Fibroblast of lung (primary cell): ENCODE results near the gene MPC1. TPM values are rescaled to one million over a fixed set of nuclear protein-coding genes. Genes with fewer than 3 reads are reported as not detected.

Experiments used
- DNase-seq, 2 donors: peaks; one replicate each; pipeline versions ENCODE4 v3.0.0 to v3.0.0-alpha.2; 2010; ENCODE audit warnings: low read depth in 2 of 2
- H2AFZ ChIP-seq: 2 replicates; pipeline ENCODE4 v1.5.1; 2012; ENCODE audit warnings: low read length, control low read depth, inconsistent platforms
- H3K27ac ChIP-seq: 2 replicates; pipeline ENCODE4 v1.5.1; 2011; ENCODE audit warnings: low read length, control low read depth; ENCODE audit not compliant: insufficient read depth
- H3K27me3 ChIP-seq: 2 replicates; pipeline ENCODE4 v1.5.1; 2011; ENCODE audit warnings: mild to moderate bottlenecking, low read length; ENCODE audit not compliant: control insufficient read depth, insufficient read depth
- H3K36me3 ChIP-seq: 2 replicates; pipeline ENCODE4 v1.5.1; 2011; ENCODE audit warnings: low read length; ENCODE audit not compliant: control insufficient read depth, insufficient read depth
- H3K4me1 ChIP-seq: 2 replicates; pipeline ENCODE4 v1.5.1; 2011; ENCODE audit warnings: low read length; ENCODE audit not compliant: control insufficient read depth, insufficient read depth; ENCODE audit errors: extremely low read depth
- H3K4me2 ChIP-seq: 2 replicates; pipeline ENCODE4 v1.5.1; 2011; ENCODE audit warnings: low read length, control low read depth; ENCODE audit not compliant: insufficient read depth; ENCODE audit errors: extremely low read depth
- H3K4me3 ChIP-seq, 4 experiments: fragments of 200-600 bp in 1 of 4; sonication (generic) in 1 of 4; replicated peaks in 1 of 4; 2 replicates each; pipeline ENCODE4 v1.5.1; 2011 to 2016; ENCODE audit warnings: low read length in 4 of 4, low read depth in 3 of 4, mild to moderate bottlenecking in 3 of 4, control low read depth in 2 of 4, inconsistent platforms in 1 of 4, mixed read lengths in 1 of 4; ENCODE audit not compliant: insufficient read depth in 1 of 4; ENCODE audit errors: control extremely low read depth in 1 of 4
- H3K79me2 ChIP-seq: 2 replicates; pipeline ENCODE4 v1.5.1; 2012; ENCODE audit warnings: mild to moderate bottlenecking, low read length, inconsistent platforms; ENCODE audit not compliant: control insufficient read depth, insufficient read depth
- H3K9ac ChIP-seq: 2 replicates; pipeline ENCODE4 v1.5.1; 2011; ENCODE audit warnings: mild to moderate bottlenecking, low read length, control low read depth; ENCODE audit not compliant: insufficient read depth
- H3K9me3 ChIP-seq: 2 replicates; pipeline ENCODE4 v1.5.1; 2012; ENCODE audit warnings: low read depth, low read length; ENCODE audit not compliant: control insufficient read depth, insufficient read depth
- H4K20me1 ChIP-seq: 2 replicates; pipeline ENCODE4 v1.5.1; 2011; ENCODE audit warnings: low read length; ENCODE audit not compliant: control insufficient read depth, insufficient read depth; ENCODE audit errors: extremely low read depth
- EZH2 ChIP-seq: IDR thresholded peaks from 2 replicates; pipeline ENCODE4 v1.5.1; 2012; ENCODE audit warnings: low read length, control low read depth, mild to moderate bottlenecking; ENCODE audit errors: missing control alignments
- polyA plus RNA-seq, 2 donors: library from polyadenylated mRNA; depleted of rRNA in 1 of 2; stranded (reverse) in 1 of 2; unstranded in 1 of 2; fragments of >200 nt; gene quantifications; 2 replicates each; pipeline ENCODE4 v1.2.1, GENCODE V29; 2011 to 2012; ENCODE audit warnings: missing spikeins in 1 of 2
- total RNA-seq: library from RNA; depleted of rRNA; stranded (reverse); fragments of >200 nt; gene quantifications from 2 replicates; pipeline ENCODE4 v1.2.1, GENCODE V29; 2014
- TF ChIP-seq, protein P1 (sequence below), 2 donors: IDR thresholded peaks in 1 of 2; conservative IDR thresholded peaks in 1 of 2; 1 replicate in 1 of 2; 2 replicates in 1 of 2; pipeline ENCODE4 v1.5.1; 2011 to 2012; ENCODE audit warnings: low read length in 2 of 2, control low read depth in 1 of 2, inconsistent platforms in 1 of 2, low read depth in 1 of 2, mild to moderate bottlenecking in 1 of 2

MPC1 gene
- total and polyA plus RNA-seq, 2 donors (not counting 1 experiment from before 2014, with no cell fraction given) = 19.3 to 28.7 TPM

DNA sequence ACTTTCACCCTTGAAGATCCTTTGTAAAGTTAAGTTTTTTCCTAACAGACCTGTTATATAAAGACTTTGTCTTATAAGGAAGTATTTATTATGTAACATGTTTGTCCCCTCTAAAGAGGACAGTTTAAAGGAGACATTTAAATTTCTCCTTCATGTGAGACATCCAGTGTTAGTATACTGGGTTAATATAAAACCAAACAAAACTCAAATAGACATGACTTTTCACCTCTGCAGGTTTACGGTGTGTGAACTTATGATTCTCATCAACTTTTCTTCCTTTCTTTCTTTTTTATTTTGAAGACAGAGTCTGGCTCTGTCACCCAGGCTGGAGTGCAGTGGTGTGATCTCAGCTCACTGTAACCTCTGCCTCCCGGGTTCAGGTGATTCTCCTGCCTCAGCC, 17.4 kb upstream of the MPC1 start:
- H3K4me2 ChIP-seq = no peak overlapping the region
- H3K9me3 ChIP-seq = no peaks in the 10 kb centered on the region
- H3K27ac ChIP-seq = no peak overlapping the region
- H3K36me3 ChIP-seq = no peaks in the 10 kb centered on the region
- peaks cover 3% of the 10 kb centered on the region for H3K4me1 ChIP-seq
- no peak overlapping the region for H2AFZ ChIP-seq
- no peak for TF ChIP-seq EZH2
- TF ChIP-seq, protein P1, sequence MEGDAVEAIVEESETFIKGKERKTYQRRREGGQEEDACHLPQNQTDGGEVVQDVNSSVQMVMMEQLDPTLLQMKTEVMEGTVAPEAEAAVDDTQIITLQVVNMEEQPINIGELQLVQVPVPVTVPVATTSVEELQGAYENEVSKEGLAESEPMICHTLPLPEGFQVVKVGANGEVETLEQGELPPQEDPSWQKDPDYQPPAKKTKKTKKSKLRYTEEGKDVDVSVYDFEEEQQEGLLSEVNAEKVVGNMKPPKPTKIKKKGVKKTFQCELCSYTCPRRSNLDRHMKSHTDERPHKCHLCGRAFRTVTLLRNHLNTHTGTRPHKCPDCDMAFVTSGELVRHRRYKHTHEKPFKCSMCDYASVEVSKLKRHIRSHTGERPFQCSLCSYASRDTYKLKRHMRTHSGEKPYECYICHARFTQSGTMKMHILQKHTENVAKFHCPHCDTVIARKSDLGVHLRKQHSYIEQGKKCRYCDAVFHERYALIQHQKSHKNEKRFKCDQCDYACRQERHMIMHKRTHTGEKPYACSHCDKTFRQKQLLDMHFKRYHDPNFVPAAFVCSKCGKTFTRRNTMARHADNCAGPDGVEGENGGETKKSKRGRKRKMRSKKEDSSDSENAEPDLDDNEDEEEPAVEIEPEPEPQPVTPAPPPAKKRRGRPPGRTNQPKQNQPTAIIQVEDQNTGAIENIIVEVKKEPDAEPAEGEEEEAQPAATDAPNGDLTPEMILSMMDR (conservative IDR thresholded peaks at IDR 0.05 in 1 of 2, IDR thresholded peaks at IDR 0.05 in 1 of 2; ENCODE audit: low read depth in 1 of 2, low read length in 2 of 2) = no peak
- no peak for DNase-seq
- no peak overlapping the region for H3K4me3 ChIP-seq
- H3K79me2 ChIP-seq = no peaks in the 10 kb centered on the region
- H3K27me3 ChIP-seq = no peaks in the 10 kb centered on the region
- no peaks in the 10 kb centered on the region for H4K20me1 ChIP-seq
- H3K9ac ChIP-seq = no peak overlapping the region

DNA sequence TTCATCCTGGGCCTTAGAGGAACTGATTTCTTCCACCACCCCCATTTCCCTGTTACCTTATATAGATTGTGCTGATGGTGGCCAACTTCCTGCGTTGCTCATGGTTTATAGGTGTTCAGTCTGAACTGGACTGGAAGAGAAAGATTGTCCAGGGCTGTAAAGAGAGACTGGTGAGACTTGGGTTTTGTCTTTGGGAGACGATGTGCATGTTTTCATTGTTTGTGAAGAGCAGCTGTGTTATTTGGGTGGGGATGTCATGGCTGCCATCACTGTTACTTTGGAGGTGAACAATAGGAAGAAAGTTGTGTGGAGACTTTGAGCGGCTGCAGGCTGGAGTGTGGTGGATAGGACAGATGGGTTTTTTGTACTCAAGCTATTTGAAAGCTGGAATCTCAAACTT, 15.6 kb upstream of the MPC1 start:
- H2AFZ ChIP-seq = no peak overlapping the region
- no peak overlapping the region for H3K9ac ChIP-seq
- H3K36me3 ChIP-seq = no peaks in the 10 kb centered on the region
- DNase-seq = no peak
- TF ChIP-seq, protein P1 (conservative IDR thresholded peaks at IDR 0.05 in 1 of 2, IDR thresholded peaks at IDR 0.05 in 1 of 2; ENCODE audit: low read depth in 1 of 2, low read length in 2 of 2) = no peak
- TF ChIP-seq EZH2 = no peak
- no peak overlapping the region for H3K4me2 ChIP-seq
- no peaks in the 10 kb centered on the region for H3K79me2 ChIP-seq
- peaks cover 3% of the 10 kb centered on the region for H3K4me1 ChIP-seq
- H3K27me3 ChIP-seq = peaks cover 5% of the 10 kb centered on the region
- H4K20me1 ChIP-seq = no peaks in the 10 kb centered on the region
- no peak overlapping the region for H3K27ac ChIP-seq
- no peak overlapping the region for H3K4me3 ChIP-seq
- no peaks in the 10 kb centered on the region for H3K9me3 ChIP-seq

GRCh38 chr6:166397849-166398248, 15.1 kb upstream of the MPC1 start:
- H3K4me3 ChIP-seq = no peak overlapping the region
- H3K36me3 ChIP-seq = no peaks in the 10 kb centered on the region
- no peaks in the 10 kb centered on the region for H3K9me3 ChIP-seq
- H3K4me1 ChIP-seq = peaks cover under 1% of the 10 kb centered on the region
- no peak overlapping the region for H3K9ac ChIP-seq
- H2AFZ ChIP-seq = no peak overlapping the region
- DNase-seq = no peak
- no peak overlapping the region for H3K27ac ChIP-seq
- TF ChIP-seq, protein P1 (conservative IDR thresholded peaks at IDR 0.05 in 1 of 2, IDR thresholded peaks at IDR 0.05 in 1 of 2; ENCODE audit: low read depth in 1 of 2, low read length in 2 of 2) = no peak
- TF ChIP-seq EZH2 = no peak
- peaks cover 5% of the 10 kb centered on the region for H3K27me3 ChIP-seq
- no peak overlapping the region for H3K4me2 ChIP-seq
- no peaks in the 10 kb centered on the region for H3K79me2 ChIP-seq
- H4K20me1 ChIP-seq = no peaks in the 10 kb centered on the region
